ENCODE measurements around the gene RNF31.
A peak's percentile ranks its signal among the peaks of the same experiment; 100 is the strongest.

Gene RNF31

DNA sequence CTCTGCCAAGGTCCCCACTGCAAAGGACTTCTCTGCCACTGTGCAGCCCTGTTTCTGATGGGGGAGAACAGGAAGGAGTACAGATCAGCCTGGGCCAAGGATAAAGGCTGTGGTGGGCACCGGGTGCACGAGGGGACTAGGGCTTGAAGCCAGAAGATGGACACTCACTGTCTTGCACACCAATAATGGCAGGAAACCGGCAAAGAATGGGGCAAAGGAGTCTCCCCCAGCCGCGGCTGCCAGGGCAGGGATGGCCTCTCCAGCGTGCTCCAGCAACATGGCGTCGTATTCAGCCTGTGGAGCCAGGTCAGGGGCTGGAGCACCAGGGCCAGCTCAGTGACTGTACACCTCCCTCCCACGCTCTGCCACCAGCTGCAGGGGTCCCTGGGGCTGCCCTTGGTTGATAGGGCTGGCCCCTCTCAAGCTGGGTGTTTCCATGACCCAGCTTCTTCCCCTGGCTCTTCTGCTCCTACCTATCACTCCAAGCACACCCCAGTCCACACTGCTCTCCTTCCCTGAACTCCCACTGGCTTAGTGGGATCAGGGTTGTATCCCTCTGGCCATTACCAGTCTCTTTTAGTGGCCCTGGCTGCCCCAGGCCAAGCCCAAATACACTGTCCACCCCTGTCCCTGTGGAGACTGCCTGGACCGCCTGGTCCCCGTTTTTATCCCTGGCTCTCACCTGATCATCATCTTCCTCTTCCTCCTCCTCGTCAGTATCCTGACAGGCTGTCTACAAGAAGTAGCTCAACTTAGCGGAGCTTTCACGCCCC is 35.0 kb downstream of the RNF31 start:
- no peak for DNase-seq (ENCODE audit: low read depth)

DNA sequence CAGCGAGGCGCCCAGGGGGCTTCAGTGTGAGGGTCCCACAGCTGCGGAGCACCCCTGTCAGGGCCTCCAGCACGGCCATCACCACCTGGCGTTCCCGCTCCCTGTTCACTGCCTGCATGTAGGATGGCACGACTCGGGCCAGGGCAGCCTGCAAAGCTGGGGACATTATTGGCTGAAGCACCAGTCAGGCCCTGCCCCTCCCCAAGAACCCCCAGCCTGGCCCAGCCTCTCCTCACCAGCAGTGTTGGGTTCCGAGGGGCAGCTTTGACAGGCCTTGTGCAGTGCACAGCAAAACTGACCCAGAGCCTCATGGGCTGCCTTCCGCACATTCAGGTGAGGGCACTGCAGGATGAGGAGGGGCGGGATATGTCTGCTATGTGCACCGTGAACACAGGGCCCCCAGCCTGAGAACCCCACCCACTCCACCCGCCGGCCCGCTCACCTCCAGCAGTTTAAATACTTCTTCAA is 35.8 kb downstream of the RNF31 start:
- no peak for DNase-seq (ENCODE audit: low read depth)

DNA sequence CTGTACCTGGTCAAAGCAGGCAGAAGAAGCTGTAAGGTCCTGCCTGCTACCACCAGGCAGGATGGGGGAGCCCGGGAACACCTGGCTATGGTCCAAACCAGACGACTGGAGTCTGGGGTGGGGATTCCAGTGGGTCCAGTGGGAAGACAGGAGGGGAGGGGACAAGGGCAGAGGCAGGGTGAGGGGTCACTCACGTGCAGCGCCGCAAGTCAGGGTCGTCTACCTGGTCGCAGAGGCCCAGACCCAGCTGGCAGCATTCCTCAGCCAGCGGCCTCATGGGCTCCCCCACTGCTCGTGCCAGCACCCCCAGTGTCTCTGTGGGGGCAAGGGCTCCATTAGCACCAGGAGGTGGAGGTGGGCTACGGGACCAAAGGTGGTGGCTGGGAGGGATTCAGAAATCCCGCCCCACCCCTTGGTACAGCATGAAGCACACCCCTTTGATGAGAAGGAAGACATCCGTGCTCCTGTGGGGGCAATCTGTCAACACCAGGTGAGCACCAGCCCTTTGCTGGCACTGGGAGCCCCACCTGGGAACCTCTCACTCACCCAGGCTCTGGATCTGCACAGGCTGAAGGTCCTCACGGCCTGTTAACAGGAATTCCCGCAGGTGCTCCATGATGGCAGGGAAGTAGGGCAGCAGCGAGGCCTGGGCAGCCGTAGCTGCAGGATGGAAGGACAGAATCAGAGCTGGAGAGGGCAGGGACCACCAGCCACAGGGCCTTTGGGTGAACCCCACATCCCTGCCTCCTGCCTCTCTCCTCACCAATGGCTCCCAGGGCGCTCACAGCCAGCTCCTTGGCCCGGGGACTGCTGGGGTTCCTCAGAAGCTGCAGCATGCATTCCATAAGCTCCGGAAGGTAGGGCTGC is 37.0 kb downstream of the RNF31 start:
- DNase-seq (ENCODE audit: low read depth): no peak

DNA sequence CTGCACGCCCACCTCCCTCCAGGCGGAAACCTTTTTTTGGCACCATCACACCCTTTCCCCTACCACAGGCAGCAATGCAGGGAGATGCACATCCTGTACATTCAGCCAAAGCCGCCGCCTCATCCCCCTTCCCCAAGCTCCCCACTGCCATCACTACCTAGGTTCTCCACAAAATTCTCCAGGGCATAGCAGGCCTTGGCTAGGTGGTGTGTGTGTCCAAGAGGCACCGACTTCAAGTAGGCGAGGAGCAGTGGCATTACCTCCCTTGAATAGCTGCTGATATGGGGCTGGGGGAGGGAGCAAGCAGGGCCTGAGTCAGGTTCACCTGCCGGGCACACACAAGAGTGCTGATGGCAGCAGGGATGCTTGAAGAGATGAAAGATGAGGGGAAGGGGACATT is 37.7 kb downstream of the RNF31 start:
- DNase-seq (ENCODE audit: low read depth): no peak

DNA sequence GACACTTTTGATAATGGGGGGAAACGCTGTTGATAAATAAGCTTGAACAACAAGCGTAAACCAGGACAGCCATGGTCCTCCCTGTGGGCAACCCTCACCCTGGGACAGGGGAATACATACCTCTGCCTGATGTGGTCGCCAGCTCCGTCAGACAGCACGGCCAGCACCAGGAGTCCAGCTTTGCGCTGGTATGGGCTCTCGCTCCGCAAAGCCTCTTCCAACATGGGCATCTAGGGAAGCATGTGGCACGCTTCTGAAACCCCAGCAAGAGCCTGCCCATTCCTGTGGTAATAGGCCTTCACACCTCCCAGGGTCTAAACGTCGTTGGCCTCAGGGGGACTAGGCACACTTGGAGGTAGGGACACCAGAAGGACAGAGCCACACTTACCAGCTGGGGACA is 38.4 kb downstream of the RNF31 start:
- DNase-seq (ENCODE audit: low read depth): no peak

- DNase-seq (ENCODE audit: low read depth): no peak
These were observed 39.7 kb downstream of the RNF31 start for GRCh38 chr14:24186831-24187538.

- no peak for DNase-seq (ENCODE audit: low read depth)
These were observed 40.2 kb downstream of the RNF31 start for GRCh38 chr14:24187539-24187915.

GRCh38 chr14:24188251-24189058 is 41.2 kb downstream of the RNF31 start, which contains the start of gene IPO4:
Gene IPO4, minus strand, starts transcription at chr14:24188816. Its CDS starts 29 bp downstream, at chr14:24188787.
- peak; percentile 90 for DNase-seq (ENCODE audit: low read depth)

GRCh38 chr14:24189059-24189375 is 41.7 kb downstream of the RNF31 start:
- DNase-seq (ENCODE audit: low read depth): no peak

- DNase-seq (ENCODE audit: low read depth): no peak
These were observed 42.2 kb downstream of the RNF31 start for GRCh38 chr14:24189460-24189859.

DNA sequence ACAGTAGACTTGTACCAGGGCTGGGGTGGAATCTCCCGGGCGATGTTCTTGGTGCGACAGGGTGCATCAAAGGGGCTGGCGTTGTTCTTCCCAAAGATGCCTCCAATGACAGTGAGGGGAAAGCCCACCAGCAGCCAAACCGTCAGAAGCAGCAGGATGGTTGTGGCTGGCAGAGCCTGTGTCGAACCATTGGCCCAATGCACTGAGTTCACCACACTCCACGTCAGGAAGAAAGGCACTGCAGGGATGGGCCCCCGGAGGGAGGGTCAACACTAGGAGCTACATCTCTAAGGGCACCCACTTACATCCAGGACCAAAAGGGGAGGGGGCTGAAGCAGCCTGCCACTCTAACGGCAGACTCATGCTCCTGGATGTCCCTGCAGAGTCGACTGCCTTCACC is 43.1 kb downstream of the RNF31 start:
- no peak for DNase-seq (ENCODE audit: low read depth)

- DNase-seq (ENCODE audit: low read depth): no peak
These were observed 45.6 kb downstream of the RNF31 start for GRCh38 chr14:24192933-24193332.

- no peak for DNase-seq (ENCODE audit: low read depth)
These were observed 47.0 kb downstream of the RNF31 start for GRCh38 chr14:24194186-24194872.

GRCh38 chr14:24194873-24195185 is 47.5 kb downstream of the RNF31 start:
- no peak for DNase-seq (ENCODE audit: low read depth)

DNA sequence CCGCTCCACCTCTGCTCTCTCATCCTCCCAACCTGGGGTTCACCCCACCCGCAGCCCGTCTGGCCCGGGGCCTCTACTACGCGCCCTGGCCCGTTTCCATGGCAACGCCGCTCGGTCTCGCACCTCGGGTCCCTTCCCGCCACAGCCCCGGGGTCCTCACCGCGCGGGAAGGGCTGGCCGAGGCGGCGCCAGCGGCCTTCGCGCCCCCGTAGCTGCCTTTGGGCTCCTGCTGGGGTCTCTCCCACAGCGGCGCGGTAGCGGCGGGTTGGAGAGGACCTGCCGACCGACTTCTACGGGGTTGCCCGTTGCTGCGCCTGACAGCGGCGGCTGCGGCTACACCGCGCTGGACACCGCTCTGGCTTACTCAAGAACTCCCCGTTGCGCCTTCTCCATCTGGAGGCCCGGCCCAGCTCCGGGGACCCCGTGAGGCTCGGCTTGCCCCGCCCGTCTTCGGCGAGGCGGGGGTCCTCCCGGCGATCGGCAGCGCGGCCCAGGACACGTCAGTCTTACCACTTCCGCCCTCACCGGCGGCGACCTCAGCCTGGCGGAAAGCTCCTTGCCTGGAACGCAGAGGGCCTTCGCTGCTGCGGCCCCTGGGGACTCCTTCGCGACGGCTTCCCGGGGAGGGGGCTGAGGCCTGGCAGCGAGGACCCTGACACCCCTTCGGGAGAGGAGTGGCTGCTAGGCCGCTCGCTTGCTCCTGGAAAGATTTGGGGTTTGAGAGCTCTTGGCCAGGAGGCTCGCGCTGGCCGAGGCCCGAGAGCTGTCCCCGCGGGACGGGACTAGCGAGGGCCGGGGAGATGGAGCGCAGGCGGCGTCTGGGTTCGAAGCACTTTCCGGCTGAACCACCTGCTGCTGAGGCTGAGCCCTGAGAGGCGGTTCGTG is 48.1 kb downstream of the RNF31 start, which contains the start of gene TM9SF1:
TSS of gene TM9SF1 (minus strand) at position 256 of the 885 bp plus-strand sequence. CDS start 422 bp downstream, outside the sequence.
- peak; percentile 69 for DNase-seq (ENCODE audit: low read depth)

DNA sequence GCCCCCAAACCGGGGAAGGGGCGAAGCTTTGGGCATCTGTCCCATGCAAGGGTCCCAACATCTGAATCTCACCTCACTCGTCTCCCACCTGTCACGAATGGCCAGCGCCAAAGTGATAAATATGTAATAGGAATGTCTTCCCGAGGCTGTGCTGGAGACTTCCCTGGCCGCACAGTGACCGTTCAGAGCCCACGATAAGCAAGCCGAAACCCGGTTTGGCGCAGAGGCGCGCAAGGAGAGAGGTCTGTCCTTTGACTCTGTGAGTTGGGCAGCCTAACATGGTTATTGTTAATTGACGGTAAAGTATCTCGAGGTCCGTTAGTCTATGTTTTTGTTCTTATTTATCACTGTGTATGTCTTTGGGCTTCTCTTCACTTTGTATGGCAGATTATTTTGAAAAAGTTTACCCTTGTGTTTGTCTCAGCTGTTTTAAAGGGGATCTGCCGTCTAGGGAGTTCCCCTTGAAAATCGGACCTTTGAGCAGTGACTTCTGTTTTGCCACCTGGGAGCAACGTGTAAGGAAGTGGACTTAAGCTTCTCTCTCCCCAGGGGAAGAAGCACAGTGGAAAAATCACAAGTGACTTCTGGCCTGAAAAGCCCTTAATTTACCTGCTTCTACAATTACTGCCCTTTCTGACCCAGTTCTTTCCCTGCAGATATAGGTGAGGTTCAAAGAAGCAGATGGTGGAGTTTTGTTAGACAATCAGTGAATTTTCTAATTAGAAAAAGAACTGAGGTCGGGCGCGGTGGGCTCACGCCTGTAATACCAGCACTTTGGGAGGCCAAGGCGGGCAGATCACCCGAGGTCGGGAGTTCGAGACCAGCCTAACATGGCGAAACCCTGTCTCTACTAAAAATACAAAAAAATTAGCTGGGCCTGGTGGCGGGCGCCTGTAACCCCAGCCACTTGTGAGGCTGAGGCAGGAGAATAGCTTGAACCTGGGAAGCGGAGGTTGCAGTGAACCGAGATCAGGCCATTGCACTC is 49.1 kb downstream of the RNF31 start:
- DNase-seq (ENCODE audit: low read depth): no peak

DNA sequence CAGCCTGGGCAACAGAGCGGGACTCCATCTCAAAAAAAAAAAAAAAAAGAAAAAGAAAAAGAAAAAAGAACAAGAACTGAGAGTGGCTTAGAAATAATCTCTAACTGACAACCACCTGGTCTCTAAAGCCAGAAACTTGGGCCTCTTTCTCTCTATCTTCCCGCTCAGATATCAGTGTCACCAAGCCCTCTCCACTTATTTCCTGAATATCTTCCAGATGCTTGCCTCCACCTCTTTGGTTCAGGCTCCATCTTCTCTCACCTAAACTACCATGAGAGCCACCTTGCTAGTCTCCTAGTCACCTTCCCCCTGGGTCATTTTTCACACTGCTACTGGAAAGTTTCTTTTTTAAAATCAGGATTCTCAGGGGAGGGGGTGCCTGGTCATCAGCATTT is 49.8 kb downstream of the RNF31 start:
- DNase-seq (ENCODE audit: low read depth): no peak

DNA sequence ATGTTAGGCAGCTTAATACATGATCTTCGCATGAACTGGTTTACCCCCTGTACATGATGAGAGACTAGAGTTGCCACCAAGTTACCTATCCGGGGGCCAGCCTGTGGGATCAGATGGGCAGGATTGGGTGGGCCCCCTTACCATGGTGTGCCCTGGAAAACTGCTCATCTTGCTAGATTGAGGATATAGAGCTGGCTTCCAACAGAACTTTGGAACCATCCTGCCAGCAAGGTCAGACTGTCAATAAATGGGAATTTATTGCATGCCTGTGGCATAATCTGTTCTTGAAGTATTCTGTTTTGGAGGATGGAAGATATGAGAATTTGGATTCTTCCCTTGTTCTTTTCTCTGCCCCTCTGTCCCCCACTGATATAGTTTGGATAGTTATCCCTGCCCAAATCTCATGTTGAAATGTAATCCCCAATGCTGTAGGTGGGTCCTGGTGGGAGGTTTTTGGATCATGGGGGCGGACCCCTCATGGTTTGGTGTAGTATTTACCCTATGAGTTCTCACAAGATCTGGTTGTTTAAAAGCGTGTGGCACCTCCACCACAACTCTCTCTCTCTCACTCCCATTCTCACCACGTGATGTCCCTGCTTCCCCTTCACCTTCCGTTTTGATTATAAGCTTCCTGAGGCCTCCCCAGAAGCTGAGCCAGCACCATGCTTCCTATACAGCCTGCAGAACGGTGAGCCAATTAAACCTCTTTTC is 51.7 kb downstream of the RNF31 start:
- no peak for DNase-seq (ENCODE audit: low read depth)
